Type B pancreatic cell (in vitro differentiated cells): ENCODE data around the gene CPNE4. TPM values are rescaled to one million over a fixed set of nuclear protein-coding genes. Genes with fewer than 3 reads are reported as not detected.

ENCODE experiments used
- DNase-seq: peaks from one replicate; pipeline ENCODE4 v3.0.0; 2021; ENCODE audit warnings: mixed read lengths; ENCODE audit not compliant: unreplicated experiment; ENCODE audit errors: extremely low spot score
- H3K27ac Mint-ChIP-seq: 2 replicates; pipeline ENCODE4 v1.8.0; 2021; ENCODE audit warnings: mild to moderate bottlenecking, mixed read lengths
- H3K27me3 Mint-ChIP-seq: 2 replicates; pipeline ENCODE4 v1.8.0; 2021; ENCODE audit warnings: mixed read lengths
- H3K36me3 Mint-ChIP-seq: 2 replicates; pipeline ENCODE4 v1.8.0; 2021; ENCODE audit warnings: mixed read lengths
- H3K4me1 Mint-ChIP-seq: one replicate; pipeline ENCODE4 v1.8.0; 2021; ENCODE audit warnings: mixed read lengths; ENCODE audit not compliant: unreplicated experiment
- H3K4me3 Mint-ChIP-seq: 2 replicates; pipeline ENCODE4 v1.8.0; 2021; ENCODE audit warnings: mild to moderate bottlenecking, mixed read lengths
- H3K9me3 Mint-ChIP-seq: 2 replicates; pipeline ENCODE4 v1.8.0; 2021; ENCODE audit warnings: mixed read lengths
- total RNA-seq: library from RNA; stranded (reverse); gene quantifications from 2 replicates; pipeline ENCODE4 v1.2.1, GENCODE V29; 2021; ENCODE audit warnings: low replicate concordance
- TF ChIP-seq, protein P1 (sequence below): fragments of 200-600 bp; sonication (generic); conservative IDR thresholded peaks from 2 replicates; pipeline ENCODE4 v1.5.0; 2021; ENCODE audit warnings: antibody characterized with exemption, mild to moderate bottlenecking

Gene CPNE4
- total RNA-seq, 1 donor from 2014 or later, result 5.2 TPM

DNA sequence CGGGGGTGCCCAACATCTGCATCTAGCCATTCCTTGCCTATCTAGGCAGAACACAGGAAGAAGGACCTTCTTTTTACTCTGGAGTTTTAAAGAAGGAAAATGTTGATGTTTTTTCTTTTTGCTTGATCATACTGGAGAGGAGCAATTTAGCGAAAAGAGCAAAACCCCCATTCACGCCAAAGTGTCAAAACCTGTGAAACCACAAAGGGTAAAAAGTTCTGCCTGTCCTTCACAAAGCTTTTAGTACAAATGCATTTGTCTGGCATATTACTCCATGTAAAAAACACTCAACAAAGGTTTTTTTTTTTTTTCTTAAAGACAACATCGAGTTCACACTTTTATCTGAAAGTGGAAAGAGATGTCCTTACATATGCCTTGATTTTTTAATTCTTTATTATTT is 317.9 kb downstream of the CPNE4 start:
- H3K27me3 Mint-ChIP-seq, result peaks cover 3% of the 10 kb centered on the region
- no peak overlapping the region for H3K4me3 Mint-ChIP-seq
- no peak for DNase-seq
- no peaks in the 10 kb centered on the region for H3K9me3 Mint-ChIP-seq
- TF ChIP-seq, protein P1, sequence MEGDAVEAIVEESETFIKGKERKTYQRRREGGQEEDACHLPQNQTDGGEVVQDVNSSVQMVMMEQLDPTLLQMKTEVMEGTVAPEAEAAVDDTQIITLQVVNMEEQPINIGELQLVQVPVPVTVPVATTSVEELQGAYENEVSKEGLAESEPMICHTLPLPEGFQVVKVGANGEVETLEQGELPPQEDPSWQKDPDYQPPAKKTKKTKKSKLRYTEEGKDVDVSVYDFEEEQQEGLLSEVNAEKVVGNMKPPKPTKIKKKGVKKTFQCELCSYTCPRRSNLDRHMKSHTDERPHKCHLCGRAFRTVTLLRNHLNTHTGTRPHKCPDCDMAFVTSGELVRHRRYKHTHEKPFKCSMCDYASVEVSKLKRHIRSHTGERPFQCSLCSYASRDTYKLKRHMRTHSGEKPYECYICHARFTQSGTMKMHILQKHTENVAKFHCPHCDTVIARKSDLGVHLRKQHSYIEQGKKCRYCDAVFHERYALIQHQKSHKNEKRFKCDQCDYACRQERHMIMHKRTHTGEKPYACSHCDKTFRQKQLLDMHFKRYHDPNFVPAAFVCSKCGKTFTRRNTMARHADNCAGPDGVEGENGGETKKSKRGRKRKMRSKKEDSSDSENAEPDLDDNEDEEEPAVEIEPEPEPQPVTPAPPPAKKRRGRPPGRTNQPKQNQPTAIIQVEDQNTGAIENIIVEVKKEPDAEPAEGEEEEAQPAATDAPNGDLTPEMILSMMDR, result no peak
- H3K36me3 Mint-ChIP-seq, result no peaks in the 10 kb centered on the region
- H3K27ac Mint-ChIP-seq, result no peak overlapping the region
- H3K4me1 Mint-ChIP-seq, result no peaks in the 10 kb centered on the region

DNA sequence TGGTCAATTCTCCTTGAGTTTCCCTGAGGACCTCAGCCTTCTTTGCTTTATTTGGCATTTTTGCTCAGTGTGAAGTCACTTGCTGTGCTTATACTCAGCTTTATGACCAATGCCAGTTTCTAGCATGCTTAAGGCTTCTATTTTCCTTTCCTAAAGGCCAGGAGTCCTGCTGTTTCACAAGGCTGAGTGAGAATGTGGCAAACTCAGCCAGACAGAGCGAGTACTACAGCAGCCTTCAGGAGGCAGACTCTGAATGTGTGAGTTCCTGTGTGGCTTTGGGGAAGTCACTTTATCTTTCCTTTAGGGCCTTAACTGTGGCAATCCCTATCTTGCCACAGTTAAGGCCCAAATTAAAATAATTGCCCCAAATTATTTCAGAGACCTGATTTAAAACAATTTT is 318.8 kb downstream of the CPNE4 start:
- H3K27ac Mint-ChIP-seq, result no peak overlapping the region
- H3K36me3 Mint-ChIP-seq, result no peaks in the 10 kb centered on the region
- peaks cover 3% of the 10 kb centered on the region for H3K27me3 Mint-ChIP-seq
- no peak for DNase-seq
- H3K4me3 Mint-ChIP-seq, result no peak overlapping the region
- no peaks in the 10 kb centered on the region for H3K9me3 Mint-ChIP-seq
- H3K4me1 Mint-ChIP-seq, result peaks cover 5% of the 10 kb centered on the region
- TF ChIP-seq, protein P1, result no peak

DNA sequence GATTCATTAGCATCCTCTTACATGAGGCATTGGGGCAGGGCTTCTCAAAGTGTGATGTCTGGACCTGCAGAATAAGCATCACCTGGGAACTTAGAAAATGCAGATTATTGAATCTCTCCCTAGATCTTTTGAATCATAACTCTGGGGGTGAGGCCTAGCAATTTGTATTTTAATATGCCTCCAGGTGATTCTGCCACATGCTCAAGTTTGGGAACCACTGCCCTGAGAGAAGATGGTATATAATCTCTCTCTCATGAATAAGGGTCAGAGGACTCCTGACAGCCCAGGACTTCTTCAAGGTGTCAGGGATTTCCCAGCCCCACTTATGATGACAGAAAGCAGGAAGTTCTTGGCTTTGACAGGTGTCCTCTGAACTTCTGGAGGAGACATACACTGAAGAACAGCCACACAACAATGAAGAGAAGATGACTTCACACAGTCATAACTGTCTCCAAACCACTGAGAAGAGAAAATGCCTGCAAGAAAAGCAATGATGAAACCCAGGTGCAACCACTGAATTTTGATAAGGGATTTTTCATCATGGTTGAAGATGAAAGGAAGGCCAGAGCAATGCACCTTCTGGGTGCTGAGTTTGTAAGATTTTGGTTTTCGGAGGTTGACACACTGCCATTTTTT is 320.1 kb downstream of the CPNE4 start:
- Mint-ChIP-seq H3K36me3 (no peaks in the 10 kb centered on the region), H3K27ac (no peak overlapping the region), H3K27me3 (peaks cover 2% of the 10 kb centered on the region), H3K4me1 (peaks cover 5% of the 10 kb centered on the region), H3K9me3 (no peaks in the 10 kb centered on the region), H3K4me3 (no peak overlapping the region)
- no peak for DNase-seq
- TF ChIP-seq, protein P1, result no peak

DNA sequence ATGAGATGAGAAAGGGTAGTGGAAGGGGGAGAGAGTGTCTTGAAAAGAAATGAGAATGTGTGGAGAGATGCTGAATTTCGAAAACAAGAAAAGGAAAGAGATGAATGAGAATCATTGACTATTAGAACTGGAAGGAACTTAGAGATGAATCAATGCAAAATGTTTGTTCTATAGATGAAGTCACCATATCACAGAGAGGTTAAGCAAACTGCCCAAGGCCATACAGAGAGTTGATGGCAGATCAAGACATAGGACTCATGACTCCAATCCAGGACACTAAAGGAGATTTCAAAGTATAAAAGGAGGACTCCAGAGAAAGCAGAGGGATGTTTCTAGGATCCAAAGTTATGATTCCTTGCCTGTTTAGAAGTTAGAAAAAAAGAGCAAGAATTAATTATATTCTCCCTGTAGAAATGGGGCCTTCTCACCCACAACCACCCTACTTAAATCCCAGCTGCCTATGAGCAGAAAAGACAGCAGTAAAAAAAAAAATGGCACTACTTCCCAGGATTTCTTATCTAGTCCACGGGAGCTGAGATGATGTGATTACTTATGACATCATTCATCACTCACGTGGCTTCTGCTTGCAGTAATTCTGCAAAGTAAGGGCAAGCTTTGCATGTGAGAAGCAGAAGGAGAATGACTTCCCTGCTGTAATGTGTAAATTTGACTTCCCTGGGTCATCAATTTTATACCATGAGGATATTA is 321.2 kb downstream of the CPNE4 start:
- Mint-ChIP-seq H3K27ac (no peak overlapping the region), H3K9me3 (no peaks in the 10 kb centered on the region), H3K4me3 (no peak overlapping the region), H3K4me1 (peaks cover 5% of the 10 kb centered on the region), H3K36me3 (no peaks in the 10 kb centered on the region), H3K27me3 (no peaks in the 10 kb centered on the region)
- TF ChIP-seq, protein P1, result no peak
- DNase-seq, result no peak

DNA sequence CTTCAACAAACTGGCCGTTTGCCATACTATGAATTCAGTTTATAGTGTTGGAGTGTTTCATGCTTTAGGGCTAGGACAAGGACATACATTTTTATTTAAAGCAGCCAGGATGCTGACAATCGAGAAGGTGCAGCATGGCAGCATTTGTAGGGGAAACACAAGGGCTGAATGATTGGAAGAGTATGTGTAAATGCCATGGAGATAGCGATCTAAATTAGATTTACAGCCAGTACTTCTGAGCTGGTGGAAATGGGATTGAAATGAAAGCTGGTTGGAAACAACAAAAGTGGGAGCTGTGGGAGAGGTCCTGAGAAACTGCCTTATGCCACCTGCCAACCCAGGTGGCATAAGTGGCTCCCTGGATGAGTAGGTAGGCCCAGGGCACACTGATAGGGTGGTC is 322.2 kb downstream of the CPNE4 start:
- no peaks in the 10 kb centered on the region for H3K36me3 Mint-ChIP-seq
- TF ChIP-seq, protein P1, result no peak
- no peak overlapping the region for H3K27ac Mint-ChIP-seq

More for the DNA sequence above, 322.2 kb downstream of the CPNE4 start:
- H3K4me3 Mint-ChIP-seq, result no peak overlapping the region
- peaks cover 4% of the 10 kb centered on the region for H3K9me3 Mint-ChIP-seq
- DNase-seq, result no peak
- peaks cover 5% of the 10 kb centered on the region for H3K4me1 Mint-ChIP-seq
- H3K27me3 Mint-ChIP-seq, result peaks cover 5% of the 10 kb centered on the region
